HG03097 (cell line): Measurements from ENCODE around the gene ZNF722.
"Not testable (repeated sequence)": the region's sequence is repeated elsewhere in the genome, so short reads cannot be mapped to it uniquely, and the experiment has no call there.

Experiments
- ATAC-seq: cut with Tn5 transposase; IDR thresholded peaks from one replicate; pipeline ENCODE4 v1.9.1; 2021; ENCODE audit not compliant: unreplicated experiment, low FRiP score

ZNF722 gene

DNA sequence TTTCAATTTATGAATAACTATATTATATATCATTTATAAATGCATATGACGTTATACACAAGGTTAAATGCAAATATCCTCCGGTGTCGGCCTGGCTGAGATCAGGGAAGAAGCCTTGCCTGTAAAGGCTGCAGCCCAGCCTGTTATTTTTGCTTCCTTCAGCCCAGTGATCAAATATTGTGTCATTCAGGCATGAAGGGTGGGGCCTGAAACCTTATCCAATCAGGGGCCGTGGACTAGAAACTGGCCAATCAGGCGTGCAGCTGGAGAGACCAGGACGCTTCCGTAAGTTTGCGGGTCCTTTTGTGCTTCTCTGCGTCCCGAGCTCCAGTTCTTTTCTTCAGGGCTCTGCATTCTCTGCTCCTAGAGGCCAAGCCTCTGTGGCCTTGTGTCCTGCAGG, at the start of gene ZNF722:
ZNF722 (plus strand) TSS at position 301 of the 400 bp plus-strand sequence. CDS start 113 bp downstream, outside the sequence.
- no peak for ATAC-seq

DNA sequence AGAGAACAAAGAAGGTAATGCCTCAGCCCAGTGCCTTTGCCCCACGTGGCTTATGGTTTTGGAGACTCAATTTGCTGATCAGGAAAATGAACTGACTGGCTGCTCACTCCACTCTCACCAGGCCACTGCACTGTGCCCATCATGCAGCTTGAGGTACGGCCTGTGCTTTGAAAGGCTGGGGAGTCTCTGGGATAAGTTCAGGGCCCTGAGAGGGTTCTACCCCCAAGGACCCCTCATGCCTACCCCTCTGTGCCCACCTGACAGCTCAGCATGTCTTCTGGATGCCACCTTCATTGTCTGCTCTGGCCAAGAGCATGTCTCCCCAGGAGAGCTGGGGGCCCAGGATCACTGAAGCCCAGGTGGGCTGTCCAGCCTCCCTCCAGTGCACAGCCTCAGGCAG, 45.5 kb upstream of the ZNF722 start:
- ATAC-seq: no peak

DNA sequence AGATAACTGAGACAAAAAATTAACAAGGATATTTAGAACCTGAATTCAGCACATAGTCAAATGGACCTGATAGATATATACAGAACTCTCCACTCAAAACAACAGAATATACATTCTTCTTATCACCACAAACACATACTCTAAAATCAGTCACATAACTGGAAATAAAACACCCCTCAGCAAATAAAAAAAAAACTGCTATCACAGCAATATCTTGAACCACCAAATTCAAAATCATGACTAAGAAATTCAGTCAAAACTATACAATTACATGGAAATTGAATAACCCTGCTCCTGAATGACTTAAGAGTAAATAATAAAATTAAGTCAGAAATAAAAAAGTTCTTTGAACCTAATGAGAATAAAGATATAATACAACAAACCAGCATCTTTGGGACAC, 30.0 kb upstream of the ZNF722 start:
- no peak for ATAC-seq

DNA sequence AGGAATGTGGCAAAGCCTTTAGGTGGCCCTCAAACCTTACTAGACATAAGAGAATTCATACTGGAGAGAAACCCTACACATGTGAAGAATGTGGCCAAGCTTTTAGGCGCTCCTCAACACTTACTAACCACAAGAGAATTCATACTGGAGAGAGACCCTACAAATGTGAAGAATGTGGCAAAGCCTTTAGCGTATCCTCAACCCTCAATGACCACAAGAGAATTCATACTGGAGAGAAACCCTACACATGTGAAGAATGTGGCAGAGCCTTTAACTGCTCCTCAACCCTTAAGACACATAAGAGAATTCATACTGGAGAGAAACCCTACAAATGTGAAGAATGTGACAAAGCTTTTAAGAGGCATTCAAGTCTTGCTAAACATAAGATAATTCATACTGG, 16.8 kb downstream of the ZNF722 start:
- ATAC-seq: not testable (repeated sequence)

DNA sequence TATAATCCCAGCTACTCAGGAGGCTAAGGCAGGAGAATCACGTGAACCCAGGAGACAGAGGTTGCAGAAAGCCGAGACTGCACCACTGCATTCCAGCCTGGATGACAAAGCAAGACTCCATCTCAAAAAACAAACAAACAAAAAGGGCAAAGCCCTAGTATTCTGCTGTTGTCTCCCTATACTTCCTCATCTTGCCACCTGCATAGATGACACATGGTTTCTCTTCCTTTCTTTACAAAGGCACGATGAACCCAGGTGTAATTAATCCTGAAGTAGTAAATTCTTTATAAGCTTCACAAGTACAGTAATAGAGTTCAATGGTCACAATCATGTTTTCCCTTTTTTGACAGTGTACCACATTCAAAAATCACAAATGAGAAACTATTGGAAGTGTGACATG, 36.7 kb downstream of the ZNF722 start:
- ATAC-seq: no peak

DNA sequence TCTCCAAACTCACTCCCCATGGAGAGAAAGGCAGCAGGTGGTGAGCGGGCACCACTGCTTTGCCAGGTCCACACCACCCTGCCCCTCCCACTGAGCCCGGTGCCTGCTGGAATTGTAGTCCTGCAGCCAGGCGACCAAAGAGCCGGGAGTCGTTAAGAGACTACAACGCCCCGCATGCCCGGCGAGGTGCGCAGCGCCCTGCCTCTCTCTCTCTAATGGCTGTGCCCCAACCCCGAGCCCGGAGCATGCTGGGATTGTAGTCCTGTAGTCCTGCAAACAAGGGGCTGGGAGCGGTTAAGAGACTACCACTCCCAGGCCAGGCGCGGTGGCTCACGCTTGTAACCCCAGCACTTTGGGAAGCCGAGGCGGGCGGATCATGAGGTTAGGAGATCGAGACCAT, 38.4 kb downstream of the ZNF722 start:
- ATAC-seq: no peak

DNA sequence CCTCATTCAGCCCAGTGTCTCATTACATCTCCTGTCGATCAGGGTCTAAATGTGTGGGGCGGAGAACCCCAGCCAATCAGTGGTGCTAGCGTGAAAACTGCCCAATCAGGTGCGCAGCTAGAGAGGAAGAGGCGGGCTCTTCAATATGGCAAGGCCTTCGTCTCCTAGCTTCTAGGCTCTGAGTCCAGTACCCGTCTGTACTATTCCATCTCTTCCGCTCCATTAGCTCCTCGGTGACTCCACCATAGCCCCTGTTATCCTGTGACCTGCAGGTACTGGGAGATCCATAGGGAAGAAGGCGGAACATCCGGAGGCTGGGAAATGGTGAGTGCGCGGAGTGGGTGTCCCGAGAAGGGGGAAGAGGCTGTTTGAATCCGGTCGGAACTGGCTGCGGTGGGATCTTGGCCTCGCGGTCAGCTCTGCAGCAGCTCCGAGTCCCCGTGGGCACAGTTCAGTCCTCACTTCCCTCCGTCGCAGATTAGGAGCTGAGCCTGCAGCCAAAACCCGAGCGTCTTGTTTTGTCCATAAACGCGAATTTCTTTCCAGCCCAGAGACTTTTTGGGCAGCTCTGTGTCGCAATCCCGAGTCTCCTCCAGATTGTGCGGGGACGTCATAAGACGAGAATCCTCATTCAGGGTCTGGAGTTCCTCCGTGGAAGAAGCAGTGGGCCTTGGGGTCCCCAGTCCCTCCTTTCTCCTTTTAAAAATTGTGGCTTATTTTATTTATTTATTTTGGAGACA, 46.8 kb downstream of the ZNF722 start, which contains the start of gene ZNF727:
ZNF727 (plus strand) TSS at position 134 of the 740 bp plus-strand sequence; CDS start at position 322, 188 bp downstream.
- ATAC-seq: no peak

DNA sequence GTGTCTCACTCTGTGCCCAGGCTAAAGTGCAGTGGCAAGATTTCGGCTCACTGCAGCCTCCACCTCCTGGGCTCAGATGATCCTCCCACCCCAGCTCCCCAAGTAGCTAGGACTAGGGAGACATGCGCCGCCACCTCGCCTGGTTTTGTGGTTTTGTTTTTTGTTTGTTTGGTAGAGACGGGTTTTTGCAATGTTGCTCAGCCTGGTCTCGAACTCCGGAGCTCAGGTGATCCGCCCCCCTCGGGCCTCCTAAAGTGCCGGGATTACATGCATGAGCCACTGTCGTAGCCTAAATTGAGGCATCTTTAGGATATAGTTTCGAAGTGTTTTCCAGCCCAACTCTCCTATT, 47.4 kb downstream of the ZNF722 start:
- ATAC-seq: no peak
